Left ventricle myocardium inferior (tissue), 1 donor: ENCODE data around the gene KDM4E. TPM values are rescaled to one million over a fixed set of nuclear protein-coding genes. Genes with fewer than 3 reads are reported as not detected.

Source experiments
- DNase-seq: peaks from one replicate; pipeline ENCODE4 v3.0.0-alpha.2; 2020
- H3K27ac ChIP-seq: fragments of 200-600 bp; replicated peaks from 2 replicates; pipeline ENCODE4 v1.8.0; 2021
- H3K27me3 ChIP-seq: fragments of 200-600 bp; 2 replicates; pipeline ENCODE4 v1.8.0; 2021; ENCODE audit warnings: low read depth
- H3K36me3 ChIP-seq: fragments of 200-600 bp; 2 replicates; pipeline ENCODE4 v1.8.0; 2021
- H3K4me1 ChIP-seq: fragments of 200-600 bp; 2 replicates; pipeline ENCODE4 v1.8.0; 2021
- H3K4me3 ChIP-seq: fragments of 200-600 bp; 2 replicates; pipeline ENCODE4 v1.8.0; 2021; ENCODE audit warnings: mild to moderate bottlenecking, moderate library complexity
- H3K9me3 ChIP-seq: fragments of 200-600 bp; replicated peaks from 2 replicates; pipeline ENCODE4 v1.8.0; 2021
- intact Hi-C: fragments of 100-400 bp; cut with micrococcal nuclease; formaldehyde crosslinking; loops from one replicate; pipeline ENCODE4 v1.11.0; 2022
- total RNA-seq: library from RNA; stranded (reverse); fragmentation: NEBNext Ultra II Directional; extraction: Animal tissue kit (Norgen Biotek cat#: 25700); gene quantifications from one replicate; pipeline ENCODE4 v1.2.1, GENCODE V29; 2021
- TF ChIP-seq, protein P1 (sequence below): fragments of 200-600 bp; IDR thresholded peaks from 2 replicates; pipeline ENCODE4 v1.8.0; 2021; ENCODE audit warnings: antibody characterized with exemption, mild to moderate bottlenecking, borderline replicate concordance
- donor health status: DM: no; HTN: yes; CAD: no; lungs with severe emphysema.

The KDM4E gene
- total RNA-seq, 1 donor from 2014 or later = not detected

DNA sequence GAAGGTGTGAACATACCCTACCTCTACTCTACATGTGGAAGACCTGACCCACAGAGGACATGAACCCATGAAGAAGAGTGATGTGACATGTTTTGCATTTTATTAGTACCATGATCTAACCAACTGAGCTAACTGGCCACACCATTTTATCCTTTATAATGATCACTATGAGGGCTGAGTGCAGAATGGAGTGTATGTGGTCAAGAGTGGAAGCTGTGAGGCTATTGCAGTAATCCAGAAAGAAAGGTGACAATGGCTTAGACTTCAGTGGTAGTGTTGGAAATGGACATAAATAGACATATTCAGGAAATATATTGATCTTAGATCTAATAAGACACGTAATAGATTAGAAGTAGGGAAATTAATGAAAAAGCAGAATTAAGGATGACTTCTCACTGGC is 45.4 kb downstream of the KDM4E start:
- Histone ChIP-seq H3K36me3 (peaks cover 4% of the 10 kb centered on the region), H3K9me3 (no peaks in the 10 kb centered on the region), H3K27ac (no peak overlapping the region), H3K4me1 (peaks cover 60% of the 10 kb centered on the region), H3K4me3 (no peak overlapping the region), H3K27me3 (no peaks in the 10 kb centered on the region)
- TF ChIP-seq, protein P1, sequence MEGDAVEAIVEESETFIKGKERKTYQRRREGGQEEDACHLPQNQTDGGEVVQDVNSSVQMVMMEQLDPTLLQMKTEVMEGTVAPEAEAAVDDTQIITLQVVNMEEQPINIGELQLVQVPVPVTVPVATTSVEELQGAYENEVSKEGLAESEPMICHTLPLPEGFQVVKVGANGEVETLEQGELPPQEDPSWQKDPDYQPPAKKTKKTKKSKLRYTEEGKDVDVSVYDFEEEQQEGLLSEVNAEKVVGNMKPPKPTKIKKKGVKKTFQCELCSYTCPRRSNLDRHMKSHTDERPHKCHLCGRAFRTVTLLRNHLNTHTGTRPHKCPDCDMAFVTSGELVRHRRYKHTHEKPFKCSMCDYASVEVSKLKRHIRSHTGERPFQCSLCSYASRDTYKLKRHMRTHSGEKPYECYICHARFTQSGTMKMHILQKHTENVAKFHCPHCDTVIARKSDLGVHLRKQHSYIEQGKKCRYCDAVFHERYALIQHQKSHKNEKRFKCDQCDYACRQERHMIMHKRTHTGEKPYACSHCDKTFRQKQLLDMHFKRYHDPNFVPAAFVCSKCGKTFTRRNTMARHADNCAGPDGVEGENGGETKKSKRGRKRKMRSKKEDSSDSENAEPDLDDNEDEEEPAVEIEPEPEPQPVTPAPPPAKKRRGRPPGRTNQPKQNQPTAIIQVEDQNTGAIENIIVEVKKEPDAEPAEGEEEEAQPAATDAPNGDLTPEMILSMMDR = no peak
- intact Hi-C loops = no loop called here
- no peak for DNase-seq

DNA sequence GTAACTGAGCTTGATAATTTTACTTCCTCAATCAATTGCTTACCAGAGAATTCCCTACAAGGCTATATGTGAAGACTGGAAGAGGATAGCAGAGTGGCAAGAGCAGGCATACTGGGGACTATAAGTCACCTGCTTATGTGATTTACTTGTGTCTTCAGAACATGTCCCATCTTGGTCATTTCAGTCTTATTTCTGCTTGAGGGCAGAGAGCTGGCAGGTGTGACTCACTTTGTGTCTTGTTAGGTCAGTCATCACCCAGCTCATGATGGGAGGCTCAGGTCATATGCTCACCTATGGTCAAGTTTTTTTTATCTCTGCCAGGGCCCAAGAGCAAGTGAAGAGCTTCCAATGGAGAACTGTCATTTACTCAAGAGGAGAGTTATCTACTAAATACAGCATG is 47.9 kb downstream of the KDM4E start:
- TF ChIP-seq, protein P1 = no peak
- no peak for DNase-seq
- Histone ChIP-seq H3K36me3 (peaks cover 4% of the 10 kb centered on the region), H3K27ac (no peak overlapping the region), H3K9me3 (no peaks in the 10 kb centered on the region), H3K4me1 (peaks cover 45% of the 10 kb centered on the region), H3K4me3 (no peak overlapping the region), H3K27me3 (no peaks in the 10 kb centered on the region)
- intact Hi-C loops = no loop called here

DNA sequence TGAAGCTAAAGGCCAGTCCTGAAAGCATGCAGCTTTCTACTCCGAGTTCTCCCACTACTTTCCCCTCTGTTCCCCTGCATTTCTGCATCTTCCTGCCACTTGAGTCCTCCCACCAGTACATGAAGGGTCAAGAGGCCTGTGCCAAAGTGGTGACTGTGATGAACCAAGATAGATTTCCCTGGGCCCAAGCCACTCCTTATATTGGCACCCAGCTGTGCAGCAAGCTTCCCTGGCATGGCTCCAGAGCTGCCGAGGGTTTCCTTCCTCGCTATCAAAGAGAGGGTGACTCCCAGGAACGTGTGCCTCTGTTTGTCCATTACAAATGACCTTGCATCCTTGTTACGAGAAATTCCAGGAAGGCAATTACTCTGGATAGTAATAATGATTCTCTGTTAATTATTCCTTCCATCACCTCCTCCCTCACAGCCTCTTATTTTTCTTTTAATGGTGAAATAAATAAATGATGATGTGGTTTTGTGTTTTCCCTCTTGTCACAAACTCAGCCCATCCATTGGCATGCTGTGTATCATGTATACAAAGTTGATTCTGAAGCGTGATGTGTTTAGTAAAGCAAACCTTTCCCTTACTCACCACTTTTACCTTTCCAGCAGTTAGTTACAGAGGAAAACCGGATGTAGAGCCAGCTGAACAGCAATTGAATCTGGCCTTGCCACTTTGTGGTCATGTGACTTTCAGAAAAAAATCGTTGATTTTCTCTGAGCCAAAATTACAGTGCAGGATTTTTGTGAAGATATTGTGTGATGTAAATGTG is 49.9 kb downstream of the KDM4E start:
- H3K4me3 ChIP-seq = no peak overlapping the region
- H3K36me3 ChIP-seq = peaks cover 4% of the 10 kb centered on the region
- H3K4me1 ChIP-seq = peaks cover 28% of the 10 kb centered on the region
- intact Hi-C loops = no loop called here
- peak; percentile 78 for DNase-seq
- no peaks in the 10 kb centered on the region for H3K9me3 ChIP-seq
- TF ChIP-seq, protein P1 = no peak
- no peaks in the 10 kb centered on the region for H3K27me3 ChIP-seq
- H3K27ac ChIP-seq = peak overlapping the region; percentile 57

DNA sequence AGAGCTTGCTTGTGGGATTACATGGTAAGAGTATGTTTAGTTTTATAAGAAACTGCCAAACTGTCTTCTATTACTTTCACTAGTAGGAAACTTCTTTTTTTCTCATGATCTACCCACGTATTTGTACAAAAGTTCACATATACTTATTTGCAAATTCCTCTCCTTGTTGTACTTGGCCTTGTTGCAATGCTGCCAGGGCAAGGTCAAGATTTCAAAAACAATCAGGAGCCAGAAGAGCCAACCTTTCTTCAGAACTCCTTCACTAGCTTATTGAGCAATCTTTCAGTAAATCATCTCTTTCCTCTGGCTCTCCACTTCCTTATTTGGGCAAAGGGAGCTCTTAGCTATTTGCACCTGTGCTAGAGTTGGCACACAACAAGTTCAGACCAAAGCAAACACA is 51.4 kb downstream of the KDM4E start:
- TF ChIP-seq, protein P1 = no peak
- H3K36me3 ChIP-seq = peaks cover 4% of the 10 kb centered on the region
- H3K4me1 ChIP-seq = peaks cover 30% of the 10 kb centered on the region
- intact Hi-C loops = no loop called here
- DNase-seq = no peak
- no peaks in the 10 kb centered on the region for H3K9me3 ChIP-seq
- peak overlapping the region; percentile 57 for H3K27ac ChIP-seq
- no peak overlapping the region for H3K4me3 ChIP-seq
- H3K27me3 ChIP-seq = no peaks in the 10 kb centered on the region

DNA sequence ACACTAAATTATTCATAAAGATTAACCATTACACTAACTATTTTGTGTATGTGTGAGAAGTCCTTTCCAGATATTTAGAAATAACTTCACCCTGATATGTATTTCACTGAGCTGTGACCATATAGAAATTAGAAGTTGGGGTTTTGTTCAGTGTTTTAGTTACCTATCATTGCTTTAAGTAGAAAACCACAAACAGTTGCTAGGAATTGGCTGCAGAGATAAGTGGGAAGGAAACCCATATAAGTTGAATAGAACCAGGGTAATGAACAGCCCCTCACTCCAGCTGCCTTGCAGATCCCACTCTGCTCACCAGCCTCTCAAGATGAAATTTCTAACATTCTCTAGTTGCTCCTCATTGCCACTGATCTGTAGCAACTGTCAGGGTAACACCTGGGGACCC is 51.9 kb downstream of the KDM4E start:
- Histone ChIP-seq H3K36me3 (peaks cover 4% of the 10 kb centered on the region), H3K4me1 (peaks cover 36% of the 10 kb centered on the region), H3K9me3 (no peaks in the 10 kb centered on the region), H3K27me3 (no peaks in the 10 kb centered on the region), H3K27ac (no peak overlapping the region), H3K4me3 (no peak overlapping the region)
- intact Hi-C loops = no loop called here
- no peak for DNase-seq
- TF ChIP-seq, protein P1 = no peak

Other genes with a start within 250 kb of the KDM4E start
- 71.6 TPM for gene CWC15, start 51.7 kb upstream of the KDM4E start, total RNA-seq
- 0.69 TPM for gene KDM4D, start 51.5 kb upstream of the KDM4E start, total RNA-seq
- gene KDM4F, start 24.2 kb downstream of the KDM4E start, total RNA-seq = not detected
- gene SRSF8, start 41.7 kb downstream of the KDM4E start, total RNA-seq = 19.0 TPM
- gene ENDOD1, start 64.6 kb downstream of the KDM4E start, total RNA-seq = 11.3 TPM
- gene SESN3, start 205.9 kb downstream of the KDM4E start, total RNA-seq = 8.1 TPM